Activated naive CD8-positive, alpha-beta T cell treated with anti-CD3 and anti-CD28 coated beads for 36 hours (primary cell): ENCODE results near the gene SMG6. TPM values are rescaled to one million over a fixed set of nuclear protein-coding genes. Genes with fewer than 3 reads are reported as not detected.

Experiments used
- DNase-seq: peaks from one replicate; pipeline ENCODE4 v3.0.0; 2021
- H3K27ac Mint-ChIP-seq: one replicate; pipeline ENCODE4 v1.8.0; 2022; ENCODE audit warnings: mild to moderate bottlenecking, moderate library complexity, mixed read lengths
- H3K27me3 Mint-ChIP-seq: one replicate; pipeline ENCODE4 v1.8.0; 2022; ENCODE audit warnings: mild to moderate bottlenecking, mixed read lengths
- H3K36me3 Mint-ChIP-seq: one replicate; pipeline ENCODE4 v1.8.0; 2021; ENCODE audit warnings: mild to moderate bottlenecking, mixed read lengths
- H3K4me1 Mint-ChIP-seq: one replicate; pipeline ENCODE4 v1.8.0; 2021; ENCODE audit warnings: mixed read lengths
- H3K4me3 Mint-ChIP-seq: one replicate; pipeline ENCODE4 v1.8.0; 2022; ENCODE audit warnings: mild to moderate bottlenecking, moderate library complexity, mixed read lengths
- H3K9me3 Mint-ChIP-seq: one replicate; pipeline ENCODE4 v1.8.0; 2022; ENCODE audit warnings: mixed read lengths
- total RNA-seq, 2 experiments: library from RNA; stranded (reverse); gene quantifications; one replicate each; pipeline ENCODE4 v1.2.3, GENCODE V29; 2021

SMG6 gene
- total RNA-seq, 2 experiments from 2014 or later, result 48.7 to 51.8 TPM

- Mint-ChIP-seq H3K27me3 (peaks cover 5% of the 10 kb centered on the region), H3K27ac (no peak overlapping the region), H3K36me3 (peaks cover 67% of the 10 kb centered on the region), H3K9me3 (no peaks in the 10 kb centered on the region), H3K4me1 (peaks cover 35% of the 10 kb centered on the region), H3K4me3 (no peak overlapping the region)
- peak; percentile 73 for DNase-seq
Observed at GRCh38 chr17:2064980-2065785, 238.4 kb downstream of the SMG6 start.

- H3K9me3 Mint-ChIP-seq, result no peaks in the 10 kb centered on the region
- H3K4me1 Mint-ChIP-seq, result peaks cover 34% of the 10 kb centered on the region
- peaks cover 67% of the 10 kb centered on the region for H3K36me3 Mint-ChIP-seq
- DNase-seq, result no peak
- H3K27ac Mint-ChIP-seq, result no peak overlapping the region
- no peak overlapping the region for H3K4me3 Mint-ChIP-seq
- peaks cover 1% of the 10 kb centered on the region for H3K27me3 Mint-ChIP-seq
Observed at GRCh38 chr17:2064520-2064971, 239.0 kb downstream of the SMG6 start.

- no peak overlapping the region for H3K4me3 Mint-ChIP-seq
- H3K9me3 Mint-ChIP-seq, result no peaks in the 10 kb centered on the region
- DNase-seq, result no peak
- peaks cover 33% of the 10 kb centered on the region for H3K4me1 Mint-ChIP-seq
- H3K27me3 Mint-ChIP-seq, result peaks cover 3% of the 10 kb centered on the region
- no peak overlapping the region for H3K27ac Mint-ChIP-seq
- H3K36me3 Mint-ChIP-seq, result peaks cover 66% of the 10 kb centered on the region
Observed at GRCh38 chr17:2064147-2064489, 239.5 kb downstream of the SMG6 start.

GRCh38 chr17:2063261-2064146 lies 240.1 kb downstream of the SMG6 start:
- Mint-ChIP-seq H3K4me1 (peaks cover 28% of the 10 kb centered on the region), H3K27me3 (peaks cover 3% of the 10 kb centered on the region), H3K9me3 (no peaks in the 10 kb centered on the region), H3K27ac (no peak overlapping the region), H3K36me3 (peaks cover 63% of the 10 kb centered on the region), H3K4me3 (no peak overlapping the region)
- DNase-seq, result no peak

GRCh38 chr17:2062571-2063183 lies 240.9 kb downstream of the SMG6 start:
- no peak for DNase-seq
- Mint-ChIP-seq H3K4me1 (peaks cover 22% of the 10 kb centered on the region), H3K27me3 (peaks cover 3% of the 10 kb centered on the region), H3K27ac (no peak overlapping the region), H3K9me3 (no peaks in the 10 kb centered on the region), H3K36me3 (peaks cover 59% of the 10 kb centered on the region), H3K4me3 (no peak overlapping the region)

- Mint-ChIP-seq H3K4me1 (peaks cover 18% of the 10 kb centered on the region), H3K27ac (peak overlapping the region; percentile 54)
Observed at GRCh38 chr17:2061441-2061958, 242.1 kb downstream of the SMG6 start.

GRCh38 chr17:2060681-2061440 lies 242.7 kb downstream of the SMG6 start:
- Mint-ChIP-seq H3K9me3 (no peaks in the 10 kb centered on the region), H3K4me1 (peaks cover 18% of the 10 kb centered on the region), H3K36me3 (peaks cover 56% of the 10 kb centered on the region), H3K4me3 (no peak overlapping the region), H3K27ac (no peak overlapping the region), H3K27me3 (peaks cover 3% of the 10 kb centered on the region)
- no peak for DNase-seq

More at GRCh38 chr17:2061441-2061958, 242.1 kb downstream of the SMG6 start:
- peaks cover 58% of the 10 kb centered on the region for H3K36me3 Mint-ChIP-seq
- H3K9me3 Mint-ChIP-seq, result no peaks in the 10 kb centered on the region
- no peak for DNase-seq
- no peak overlapping the region for H3K4me3 Mint-ChIP-seq
- peaks cover 3% of the 10 kb centered on the region for H3K27me3 Mint-ChIP-seq

GRCh38 chr17:2060385-2060658 lies 243.3 kb downstream of the SMG6 start:
- no peak overlapping the region for H3K27ac Mint-ChIP-seq
- peaks cover 18% of the 10 kb centered on the region for H3K4me1 Mint-ChIP-seq
- no peak overlapping the region for H3K4me3 Mint-ChIP-seq
- H3K36me3 Mint-ChIP-seq, result peaks cover 53% of the 10 kb centered on the region
- no peaks in the 10 kb centered on the region for H3K9me3 Mint-ChIP-seq
- no peak for DNase-seq
- H3K27me3 Mint-ChIP-seq, result peaks cover 3% of the 10 kb centered on the region

GRCh38 chr17:2059547-2060384 lies 243.8 kb downstream of the SMG6 start:
- no peak for DNase-seq
- peak overlapping the region; percentile 57 for H3K4me3 Mint-ChIP-seq
- no peak overlapping the region for H3K27ac Mint-ChIP-seq
- H3K4me1 Mint-ChIP-seq, result peaks cover 16% of the 10 kb centered on the region
- H3K36me3 Mint-ChIP-seq, result peaks cover 50% of the 10 kb centered on the region
- H3K9me3 Mint-ChIP-seq, result no peaks in the 10 kb centered on the region
- peaks cover 3% of the 10 kb centered on the region for H3K27me3 Mint-ChIP-seq

GRCh38 chr17:2058586-2059546 lies 244.7 kb downstream of the SMG6 start:
- peak overlapping the region; percentile 57 for H3K4me3 Mint-ChIP-seq
- no peaks in the 10 kb centered on the region for H3K9me3 Mint-ChIP-seq
- H3K27ac Mint-ChIP-seq, result no peak overlapping the region
- peaks cover 3% of the 10 kb centered on the region for H3K27me3 Mint-ChIP-seq
- peaks cover 16% of the 10 kb centered on the region for H3K4me1 Mint-ChIP-seq
- peak; percentile 75 for DNase-seq
- peaks cover 42% of the 10 kb centered on the region for H3K36me3 Mint-ChIP-seq

GRCh38 chr17:2057760-2058585 lies 245.6 kb downstream of the SMG6 start:
- Mint-ChIP-seq H3K4me3 (peak overlapping the region; percentile 73), H3K27ac (no peak overlapping the region), H3K4me1 (peaks cover 21% of the 10 kb centered on the region), H3K36me3 (peaks cover 34% of the 10 kb centered on the region), H3K9me3 (no peaks in the 10 kb centered on the region), H3K27me3 (peaks cover 7% of the 10 kb centered on the region)
- peak; percentile 46 for DNase-seq

- peaks cover 29% of the 10 kb centered on the region for H3K36me3 Mint-ChIP-seq
- H3K4me1 Mint-ChIP-seq, result peaks cover 22% of the 10 kb centered on the region
- no peaks in the 10 kb centered on the region for H3K9me3 Mint-ChIP-seq
- no peak overlapping the region for H3K27ac Mint-ChIP-seq
- DNase-seq, result peak; percentile 48
- H3K4me3 Mint-ChIP-seq, result no peak overlapping the region
- H3K27me3 Mint-ChIP-seq, result peaks cover 9% of the 10 kb centered on the region
Observed at GRCh38 chr17:2057175-2057759, 246.3 kb downstream of the SMG6 start.
